NOMO-1 treated with DMSO at 0.1 percent for 48 hours (cell line): ENCODE measurements around the gene MLH3.
A peak's percentile ranks its signal among the peaks of the same experiment; 100 is the strongest.

Source experiments
- DNase-seq: peaks from one replicate; lab custom pipeline; 2025; ENCODE audit not compliant: unreplicated experiment; lab: John Stamatoyannopoulos, UW

Gene MLH3

GRCh38 chr14:75067212-75067611 is 15.9 kb upstream of the MLH3 start:
- DNase-seq, result no peak

DNA sequence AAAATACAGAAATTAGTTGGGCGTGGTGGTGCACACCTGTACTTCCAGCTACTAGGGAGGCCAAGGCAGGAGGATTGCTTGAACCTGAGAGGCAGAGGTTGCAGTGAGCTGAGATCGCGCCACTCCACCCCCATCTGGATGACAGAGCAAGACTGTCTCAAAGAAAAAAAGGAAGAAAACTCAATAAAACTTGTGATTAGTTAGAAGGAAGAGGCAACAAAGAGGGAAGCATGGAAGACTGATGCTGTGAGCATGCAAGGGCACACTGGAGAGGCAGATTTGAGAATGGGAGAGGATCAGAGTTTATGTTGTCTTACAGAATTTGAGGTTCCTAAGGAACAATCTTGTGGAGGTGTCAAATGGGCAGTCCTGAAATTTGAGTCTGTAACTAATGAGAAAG is 15.4 kb upstream of the MLH3 start:
- no peak for DNase-seq

GRCh38 chr14:75064205-75064567 is 12.9 kb upstream of the MLH3 start:
- no peak for DNase-seq

DNA sequence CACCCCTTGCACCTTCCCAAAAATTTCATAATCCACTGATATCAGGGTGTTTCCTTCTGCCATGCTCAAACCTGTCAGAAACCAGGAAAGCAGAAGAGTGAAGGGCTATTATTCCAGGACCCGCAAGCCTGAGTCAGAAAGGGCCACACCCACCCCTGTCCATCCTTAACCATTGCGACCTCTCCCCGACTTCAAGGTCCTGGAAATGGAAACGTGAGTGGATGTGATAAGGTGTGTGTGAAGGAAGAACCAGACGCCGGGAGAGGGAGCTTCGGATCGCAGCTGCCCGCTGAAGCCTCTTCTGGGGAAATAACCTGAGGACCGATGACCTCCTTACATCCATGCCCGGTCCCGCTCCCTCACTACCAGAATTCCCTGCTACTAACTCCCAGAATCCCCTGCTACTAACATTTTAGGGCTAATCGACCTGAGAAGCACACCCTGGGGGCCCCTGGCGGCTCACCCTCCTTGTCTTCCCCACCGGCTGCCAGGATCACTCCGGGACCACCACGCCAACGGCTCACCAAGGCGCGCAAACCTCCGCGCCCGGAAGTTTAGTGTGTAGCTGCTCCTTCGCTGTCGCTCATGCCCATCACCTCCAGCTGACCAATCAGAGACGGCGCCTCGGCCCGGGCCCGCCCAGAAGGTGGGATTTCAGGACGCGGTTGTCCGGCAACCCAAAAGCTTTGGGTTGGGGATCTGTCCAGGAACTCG is 12.4 kb upstream of the MLH3 start, which contains the start of gene ACYP1:
ACYP1 (minus strand) TSS at position 534 of the 714 bp plus-strand sequence; CDS start at position 63, 471 bp downstream.
- peak; percentile 86 for DNase-seq

- no peak for DNase-seq
These were observed 11.7 kb upstream of the MLH3 start for GRCh38 chr14:75063013-75063412.

- DNase-seq, result no peak
These were observed 9.2 kb upstream of the MLH3 start for GRCh38 chr14:75060420-75060819.

- no peak for DNase-seq
These were observed 8.4 kb upstream of the MLH3 start for GRCh38 chr14:75059642-75060041.

DNA sequence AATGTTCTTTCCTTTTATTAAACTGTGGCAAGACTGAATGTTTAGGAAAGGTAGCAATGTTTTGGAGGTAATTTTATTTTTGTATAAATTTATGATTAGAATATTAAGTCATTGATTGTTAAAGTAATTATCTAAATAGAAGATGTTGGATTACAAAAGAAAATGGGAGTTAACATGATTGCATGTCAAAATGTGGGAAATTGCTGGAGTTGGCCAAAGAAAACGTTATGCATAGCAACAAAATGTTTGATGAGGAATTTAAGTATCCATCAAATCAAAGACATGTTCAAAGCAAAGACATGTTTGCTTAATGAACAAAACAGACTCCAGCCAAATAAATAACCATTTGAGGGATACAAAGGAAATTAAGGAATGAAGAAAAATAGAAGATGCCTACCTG is 3.2 kb upstream of the MLH3 start:
- no peak for DNase-seq

- DNase-seq, result no peak
These were observed 2.4 kb upstream of the MLH3 start for GRCh38 chr14:75053396-75054291.

DNA sequence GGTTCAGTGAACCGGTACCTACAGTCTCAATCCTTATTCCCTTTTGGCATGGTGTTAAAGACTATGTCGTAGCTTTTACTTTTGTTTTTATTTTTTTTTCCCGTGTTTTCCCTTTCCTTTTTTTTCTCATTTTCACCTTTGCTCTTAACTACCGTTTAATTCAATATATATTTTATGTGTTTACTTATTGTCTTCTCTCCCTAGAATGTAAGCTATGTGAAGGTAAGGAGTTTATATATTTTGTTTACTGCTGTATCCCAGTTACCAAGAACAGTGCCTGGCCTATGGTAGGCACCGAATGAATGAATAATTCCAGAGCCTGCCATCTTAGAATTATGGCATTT is 261 bp upstream of the MLH3 start:
- no peak for DNase-seq

DNA sequence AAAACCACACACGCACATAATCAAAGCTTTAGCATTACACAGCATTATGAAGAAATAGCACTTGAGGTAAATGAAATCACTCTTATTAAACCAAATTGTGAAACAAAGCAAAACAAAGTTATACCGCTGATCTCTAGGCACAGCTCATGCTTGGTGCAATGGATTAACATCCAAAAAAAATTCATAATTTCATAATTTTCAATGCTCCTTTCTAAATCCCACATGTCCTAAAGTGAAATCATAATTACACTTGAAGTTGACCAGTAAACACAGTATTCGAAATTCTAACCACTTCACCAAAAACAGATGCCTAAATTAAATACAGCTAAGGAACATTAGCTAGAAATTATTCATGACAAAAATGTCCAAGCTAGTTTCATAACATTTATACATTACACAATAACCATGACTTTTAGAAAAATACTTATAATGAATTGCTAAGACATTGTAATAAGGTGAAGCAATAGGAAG is 1.5 kb downstream of the MLH3 start:
- peak; percentile 47 for DNase-seq

DNA sequence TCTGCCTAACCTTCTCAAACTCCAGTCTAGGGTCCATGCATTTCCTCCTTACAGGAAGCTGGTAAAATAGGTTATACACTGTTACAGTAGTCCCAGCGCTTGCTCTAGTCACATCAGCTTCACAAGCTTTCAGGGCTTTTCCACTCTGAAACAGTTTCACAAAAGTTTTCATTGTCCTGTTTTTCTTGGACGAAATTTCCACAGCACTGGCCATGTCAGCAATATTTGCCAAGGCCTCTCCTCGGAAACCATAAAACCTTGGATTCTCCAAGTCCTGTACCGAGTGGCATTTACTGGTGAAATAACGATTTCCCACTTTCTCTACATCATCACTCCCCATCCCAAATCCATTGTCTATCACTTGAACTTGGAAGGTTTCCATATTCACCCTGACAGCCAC is 2.1 kb downstream of the MLH3 start:
- no peak for DNase-seq

DNA sequence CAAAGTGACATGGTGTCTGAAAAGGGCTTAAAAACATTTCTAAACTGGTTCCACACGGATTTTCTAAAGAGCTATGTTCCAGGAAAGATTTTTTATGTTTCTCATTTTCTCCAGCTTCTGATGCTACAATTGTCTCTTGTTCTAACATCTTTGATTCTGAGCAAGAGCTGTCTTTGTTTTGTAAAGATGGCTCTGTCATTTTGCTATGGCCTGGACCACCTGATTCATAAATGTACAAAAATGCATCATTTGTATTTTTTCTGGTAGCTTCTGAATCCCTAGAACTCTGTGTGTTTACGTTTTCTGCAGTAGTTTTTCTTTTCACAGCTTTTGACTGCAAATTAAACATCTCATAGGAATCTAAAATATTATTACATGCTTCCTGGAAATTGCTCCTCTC is 3.2 kb downstream of the MLH3 start:
- DNase-seq, result no peak

GRCh38 chr14:75047506-75047905 is 3.8 kb downstream of the MLH3 start:
- no peak for DNase-seq

DNA sequence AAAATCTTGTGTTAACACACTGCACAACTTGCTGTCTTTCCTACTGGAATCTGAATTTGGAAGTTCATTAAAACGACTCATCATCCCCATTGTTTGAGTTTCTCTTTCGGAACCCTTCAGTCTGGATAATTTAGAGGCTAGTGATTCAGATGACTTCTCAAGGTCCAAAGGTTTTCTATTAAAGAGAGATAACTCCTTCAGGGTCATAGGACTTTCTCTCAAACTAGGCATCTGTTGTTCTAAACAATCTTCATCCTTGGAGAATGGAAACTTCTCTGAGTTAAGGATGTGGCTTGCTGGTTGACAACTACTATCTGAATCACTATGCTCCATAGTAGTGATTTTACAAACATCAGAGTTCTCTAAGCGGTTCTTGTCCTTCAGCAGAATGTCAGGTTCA is 4.4 kb downstream of the MLH3 start:
- DNase-seq, result no peak

GRCh38 chr14:75046275-75046674 is 5.0 kb downstream of the MLH3 start:
- DNase-seq, result no peak

DNA sequence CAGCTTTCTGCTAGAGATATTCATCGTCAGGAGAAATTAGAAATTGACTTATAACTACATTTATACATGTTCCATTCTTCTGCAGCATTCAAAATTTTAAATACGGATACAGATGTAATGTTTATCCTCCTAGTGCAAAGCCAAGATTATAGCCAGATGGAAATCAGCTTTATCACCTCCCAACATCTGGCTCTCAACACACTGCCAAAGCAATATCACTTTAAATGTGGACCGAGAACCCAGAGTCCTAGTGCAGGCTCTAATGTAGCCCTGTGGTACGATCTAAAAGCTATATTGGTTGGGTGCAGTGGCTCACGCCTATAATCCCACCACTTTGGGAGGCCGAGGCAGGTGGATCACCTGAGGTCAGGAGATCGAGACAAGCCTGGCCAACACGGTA is 6.5 kb downstream of the MLH3 start:
- DNase-seq, result no peak

DNA sequence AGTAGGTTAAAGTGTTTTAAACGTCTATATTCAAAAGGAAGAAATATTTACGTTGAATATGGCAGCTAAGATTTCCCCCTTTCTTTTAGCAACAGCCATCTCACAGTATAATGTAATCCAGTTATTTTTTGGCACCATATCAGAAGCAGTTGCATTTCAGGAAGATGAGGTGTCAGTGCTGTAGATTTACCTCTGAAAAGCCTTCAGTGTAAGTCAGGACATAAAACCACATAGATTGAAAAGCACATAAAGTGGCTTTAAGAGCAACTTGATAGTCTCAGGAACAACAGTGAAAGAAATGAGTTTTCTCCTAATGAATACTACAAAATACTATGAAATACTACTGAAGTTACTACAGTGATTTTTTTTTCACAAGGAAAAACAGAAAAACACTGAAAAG is 6.9 kb downstream of the MLH3 start:
- no peak for DNase-seq

DNA sequence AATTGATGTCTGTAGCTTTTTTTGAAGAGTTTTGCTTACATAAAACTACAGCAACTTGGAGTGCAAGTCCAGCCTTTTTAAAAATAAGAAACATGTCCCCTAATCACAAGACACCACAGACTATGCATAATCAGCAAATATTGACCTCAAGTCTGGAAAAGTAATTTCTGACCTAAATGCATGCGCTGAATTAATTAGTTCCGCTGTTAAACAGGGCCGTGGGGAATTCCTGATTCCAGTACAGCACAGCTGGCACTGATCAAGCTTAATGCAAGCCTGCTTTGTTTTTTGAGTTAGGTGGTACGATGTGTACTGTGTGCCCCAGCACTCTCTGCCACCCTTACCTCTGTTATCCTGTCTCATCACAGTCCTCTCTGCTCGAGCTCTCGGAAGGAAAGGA is 9.2 kb downstream of the MLH3 start:
- DNase-seq, result no peak

DNA sequence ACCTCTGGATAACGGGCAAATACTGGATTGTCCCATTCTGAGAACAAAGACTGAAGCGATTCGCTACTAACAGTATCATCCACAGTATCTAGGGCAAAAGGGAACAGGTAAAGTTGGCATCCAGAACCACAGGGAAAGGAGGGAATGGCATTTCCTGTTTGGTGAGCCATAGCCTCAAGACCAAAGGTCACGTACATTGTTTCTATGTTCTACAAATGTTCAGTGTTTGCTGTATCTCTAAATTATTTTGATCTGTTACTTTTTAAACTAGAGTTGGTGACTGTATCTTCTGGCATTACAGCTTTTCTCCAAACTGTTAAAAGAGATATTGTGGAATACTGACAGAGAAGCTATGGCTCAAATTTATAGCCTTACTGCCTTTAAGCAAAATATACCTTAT is 9.7 kb downstream of the MLH3 start:
- DNase-seq, result no peak

GRCh38 chr14:75040959-75041358 is 10.3 kb downstream of the MLH3 start:
- DNase-seq, result no peak

DNA sequence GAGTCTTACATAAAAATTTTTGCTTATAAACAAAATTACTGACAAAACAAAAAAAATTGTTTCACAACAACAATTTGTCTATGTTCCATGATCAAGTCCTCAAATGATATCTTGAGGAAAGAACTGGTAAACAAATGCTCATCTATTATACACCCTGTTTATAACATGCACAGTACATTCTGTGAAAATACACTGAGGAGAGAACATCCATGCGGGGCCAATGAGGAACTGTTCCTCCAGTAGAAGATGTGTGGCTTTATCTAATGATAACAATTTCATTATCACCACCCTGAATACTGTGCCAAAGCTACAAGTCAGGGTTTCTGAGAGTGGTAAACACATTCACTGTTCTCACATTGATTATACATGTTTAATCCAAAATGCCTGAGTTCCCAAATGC is 10.8 kb downstream of the MLH3 start:
- no peak for DNase-seq
